Activated gamma-delta T cell treated with anti-CD3 and anti-CD28 coated beads, Interleukin-2, amount 50 U/mL, for 16 hours (primary cell): ENCODE measurements around the gene SCAMP2.
"Not testable (repeated sequence)": the region's sequence is repeated elsewhere in the genome, so short reads cannot be mapped to it uniquely, and the experiment has no call there.

Experiments
- DNase-seq: peaks from one replicate; pipeline ENCODE4 v3.0.0-alpha.2; 2020; ENCODE audit warnings: low read depth

The SCAMP2 gene, protein sequence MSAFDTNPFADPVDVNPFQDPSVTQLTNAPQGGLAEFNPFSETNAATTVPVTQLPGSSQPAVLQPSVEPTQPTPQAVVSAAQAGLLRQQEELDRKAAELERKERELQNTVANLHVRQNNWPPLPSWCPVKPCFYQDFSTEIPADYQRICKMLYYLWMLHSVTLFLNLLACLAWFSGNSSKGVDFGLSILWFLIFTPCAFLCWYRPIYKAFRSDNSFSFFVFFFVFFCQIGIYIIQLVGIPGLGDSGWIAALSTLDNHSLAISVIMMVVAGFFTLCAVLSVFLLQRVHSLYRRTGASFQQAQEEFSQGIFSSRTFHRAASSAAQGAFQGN

DNA sequence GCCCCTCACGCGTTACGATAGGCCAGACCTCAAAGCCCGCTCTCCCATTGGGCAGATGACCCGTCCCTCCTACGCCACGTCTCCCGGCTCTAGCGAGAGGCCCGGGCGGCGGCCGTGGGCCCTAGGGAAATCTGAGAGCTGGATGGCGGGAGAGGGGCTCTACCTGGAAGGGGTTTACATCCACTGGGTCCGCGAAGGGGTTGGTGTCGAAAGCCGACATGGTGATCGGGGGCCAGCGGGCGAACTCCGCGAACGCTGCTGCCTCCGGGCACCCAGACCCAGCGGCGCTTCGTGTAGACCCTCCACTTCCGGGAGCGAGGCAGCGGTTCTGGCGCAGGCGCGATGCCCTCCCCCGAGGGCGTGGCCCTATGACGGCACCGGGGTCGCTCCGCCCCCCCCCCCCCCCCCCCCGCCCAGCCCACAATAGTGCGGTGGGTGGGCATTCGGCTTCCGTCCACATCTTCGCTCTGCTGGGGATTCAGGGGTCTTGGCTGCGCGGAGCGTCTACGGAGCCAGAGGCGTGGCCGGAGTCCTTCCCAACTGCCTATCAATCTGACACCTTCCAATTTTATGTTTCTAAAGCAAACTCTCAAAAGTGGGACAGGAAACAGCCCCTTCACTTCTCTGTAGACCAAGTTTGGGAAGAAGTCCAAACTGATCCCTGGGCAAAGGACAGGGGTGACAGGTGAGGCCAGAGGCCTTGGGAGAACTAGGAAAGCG, at the start of gene SCAMP2:
Gene SCAMP2, minus strand, starts transcription at position 330 of the 720 bp plus-strand sequence. Its CDS starts 110 bp downstream, at position 220.
- DNase-seq = peak; percentile 83

DNA sequence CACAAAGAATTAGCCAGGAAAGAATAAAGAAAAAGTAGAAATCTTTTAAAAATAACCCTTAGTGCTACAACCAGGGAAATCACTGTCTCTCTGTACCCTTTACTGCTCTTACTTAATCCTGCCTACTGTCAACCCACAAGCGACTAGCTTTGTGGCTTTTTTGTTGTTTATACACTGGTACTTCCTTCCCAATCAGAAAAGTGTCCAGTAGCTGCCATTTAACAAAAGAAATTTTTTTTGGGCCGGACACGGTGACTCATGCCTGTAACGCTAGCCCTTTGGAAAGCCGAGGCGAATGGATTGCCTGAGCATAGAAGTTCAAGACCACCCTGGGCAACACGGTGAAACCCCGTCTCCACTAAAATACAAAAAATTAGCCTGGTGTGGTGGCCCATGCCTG, 47.3 kb upstream of the SCAMP2 start:
- no peak for DNase-seq

DNA sequence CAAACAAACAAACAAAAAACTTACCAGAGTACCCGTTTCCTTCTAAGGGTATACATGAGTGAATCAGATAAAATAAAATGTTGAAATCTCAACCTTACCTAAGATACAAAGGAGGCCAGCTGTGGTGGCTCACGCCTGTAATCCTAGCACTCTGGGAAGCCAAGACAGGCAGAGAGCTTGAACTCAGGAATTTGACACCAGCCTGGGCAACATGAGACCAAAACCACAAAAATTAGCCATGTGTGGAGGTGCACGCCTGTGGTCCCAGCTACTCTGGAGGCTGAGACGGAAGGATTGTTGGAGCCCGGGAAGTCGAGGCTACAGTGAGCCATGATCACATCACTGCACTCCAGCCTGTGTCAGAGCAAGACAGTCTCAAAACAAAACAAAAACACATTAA, 44.5 kb upstream of the SCAMP2 start:
- no peak for DNase-seq

DNA sequence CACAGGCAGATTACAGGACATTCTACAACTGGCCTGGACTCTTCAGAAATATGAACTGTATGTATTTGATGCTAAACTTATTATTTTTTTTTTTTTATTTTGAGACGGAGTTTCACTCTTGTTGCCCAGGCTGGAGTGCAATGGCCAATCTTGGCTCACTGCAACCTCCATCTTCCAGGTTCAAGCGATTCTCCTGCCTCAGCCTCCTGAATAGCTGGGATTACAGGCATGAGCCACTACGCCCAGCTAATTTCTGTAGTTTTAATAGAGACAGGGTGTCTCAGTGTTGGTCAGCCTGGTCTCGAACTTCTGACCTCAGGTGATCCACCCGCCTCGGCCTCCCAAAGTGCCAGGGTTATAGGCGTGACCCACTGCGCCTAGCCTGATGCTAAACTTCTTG, 40.6 kb upstream of the SCAMP2 start:
- DNase-seq = not testable (repeated sequence)

DNA sequence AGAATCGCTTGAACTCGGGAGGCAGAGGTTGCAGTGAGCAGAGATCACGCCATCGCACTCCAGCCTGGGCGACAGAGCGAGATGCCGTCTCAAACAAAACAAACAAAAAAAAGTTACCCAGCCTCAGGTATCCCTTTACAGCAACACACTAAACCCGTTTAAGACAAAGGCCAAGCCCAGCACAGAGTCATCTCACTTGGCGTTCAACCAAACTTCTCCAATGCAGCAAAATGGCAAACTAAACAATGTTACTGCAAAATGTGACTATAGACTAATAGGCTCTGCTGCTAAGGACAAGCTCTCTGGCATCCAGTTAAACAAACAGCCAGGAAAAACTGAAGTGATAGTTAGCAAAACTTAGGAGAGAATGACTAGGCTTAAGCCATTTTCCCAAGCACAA, 39.9 kb upstream of the SCAMP2 start:
- DNase-seq = no peak

DNA sequence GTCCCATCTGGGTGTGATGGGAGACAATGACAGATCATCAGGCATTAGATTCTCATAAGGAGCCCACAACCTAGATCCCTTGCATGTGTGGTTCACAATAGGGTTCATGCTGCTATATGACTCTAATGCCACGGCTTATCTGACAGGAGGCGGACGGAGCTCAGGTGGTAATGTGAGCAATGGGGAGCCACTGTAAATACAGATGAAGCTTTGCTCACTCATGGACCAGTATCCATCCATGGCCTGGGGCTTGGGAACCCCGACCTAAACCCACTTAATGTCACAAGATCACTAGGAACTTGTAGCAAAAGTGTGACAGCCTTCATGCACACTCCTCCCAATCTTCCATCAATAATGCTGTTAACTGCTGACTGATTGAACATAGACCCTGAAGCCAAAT, 35.5 kb upstream of the SCAMP2 start:
- no peak for DNase-seq

DNA sequence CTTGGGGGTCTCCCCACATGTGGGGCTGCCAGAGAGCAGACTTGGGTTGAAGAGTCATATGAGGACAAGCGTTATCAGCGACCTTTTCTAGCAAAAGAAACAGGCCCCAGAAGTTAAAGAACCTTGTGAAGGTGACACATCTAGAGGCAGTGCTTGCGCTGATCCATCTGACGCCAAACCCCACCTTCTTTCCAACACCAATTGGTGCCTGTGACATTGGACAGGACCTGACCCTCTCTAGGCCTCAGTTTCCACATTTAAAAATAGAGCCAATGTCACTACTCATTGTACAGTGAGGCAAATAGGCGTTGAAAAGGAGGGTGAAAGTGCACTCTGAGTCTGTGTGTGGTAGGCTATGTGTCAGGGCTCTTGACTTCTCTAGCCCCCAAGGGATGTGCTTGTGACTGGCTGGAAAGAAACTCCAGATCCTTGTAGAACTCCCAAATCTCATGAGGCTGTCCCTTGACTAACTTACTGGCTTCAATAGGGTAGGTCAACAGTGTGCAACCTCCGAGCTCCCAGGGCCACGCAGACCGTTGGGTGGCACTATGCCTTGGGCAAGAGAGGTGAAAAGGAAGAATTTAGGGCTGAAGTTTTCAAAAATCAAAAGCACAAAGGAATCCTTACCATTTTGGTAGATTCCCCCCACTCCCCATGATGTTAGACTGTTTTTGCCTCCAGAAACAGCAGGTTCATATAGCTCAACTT, 34.2 kb upstream of the SCAMP2 start:
- DNase-seq = no peak

DNA sequence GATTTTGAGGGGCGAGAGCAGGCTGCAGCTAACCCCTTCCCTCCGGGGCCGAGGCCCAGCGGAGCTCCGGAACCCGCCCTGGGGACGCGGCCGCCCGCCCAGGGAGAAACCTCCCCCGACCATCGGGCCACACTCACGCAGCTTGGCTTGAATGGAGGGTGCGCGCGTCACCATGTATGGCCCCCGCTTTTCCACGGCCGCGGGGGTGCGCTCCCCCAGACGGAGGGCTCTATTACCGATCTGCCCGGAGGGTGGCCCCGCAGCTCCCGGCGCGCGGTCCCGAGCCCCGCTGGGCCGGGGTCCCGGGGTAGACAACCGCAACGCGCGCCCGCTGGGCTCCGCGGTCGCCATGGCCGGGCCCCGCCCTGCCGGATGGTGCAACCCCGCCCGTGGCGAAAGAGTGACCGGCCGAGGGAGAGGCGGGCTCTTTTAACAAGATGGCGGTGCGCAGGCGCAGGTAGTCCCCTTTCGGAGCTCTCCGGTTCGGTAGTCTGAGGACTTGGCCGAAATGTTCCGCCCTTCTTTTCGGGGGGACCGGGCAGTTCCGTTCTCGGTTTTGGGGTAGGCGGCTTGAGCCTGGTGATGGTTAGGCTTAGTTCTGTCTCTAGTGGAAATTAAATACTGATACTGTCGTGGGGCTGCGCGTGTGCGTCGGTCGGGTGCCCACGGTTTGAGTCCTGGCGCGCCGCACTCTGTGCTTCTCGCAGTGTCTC, 33.4 kb upstream of the SCAMP2 start, which contains the start of gene FAM219B:
Gene FAM219B, minus strand, starts transcription at position 402 of the 713 bp plus-strand sequence. Its CDS starts 51 bp downstream, at position 351.
- DNase-seq = peak; percentile 64

DNA sequence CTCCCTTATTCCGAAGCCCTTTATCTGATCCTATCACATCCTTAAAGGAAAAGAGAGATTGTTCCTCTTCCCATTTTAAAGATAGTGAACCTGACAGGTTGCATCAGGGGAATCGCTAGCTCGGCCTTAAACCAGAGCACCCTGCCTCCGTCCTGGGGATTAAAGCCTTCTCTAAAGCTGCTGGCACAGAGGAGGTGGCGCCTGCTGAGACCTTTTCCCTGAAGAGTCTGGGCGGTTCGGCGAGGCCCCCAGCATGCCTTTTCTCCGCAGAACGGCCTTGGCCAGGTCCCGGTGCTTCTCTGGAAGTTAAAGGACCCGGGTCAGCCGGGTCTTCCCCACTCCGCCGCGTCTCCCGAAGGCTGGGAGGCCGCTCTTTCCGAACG, 32.9 kb upstream of the SCAMP2 start:
- DNase-seq = peak; percentile 4

DNA sequence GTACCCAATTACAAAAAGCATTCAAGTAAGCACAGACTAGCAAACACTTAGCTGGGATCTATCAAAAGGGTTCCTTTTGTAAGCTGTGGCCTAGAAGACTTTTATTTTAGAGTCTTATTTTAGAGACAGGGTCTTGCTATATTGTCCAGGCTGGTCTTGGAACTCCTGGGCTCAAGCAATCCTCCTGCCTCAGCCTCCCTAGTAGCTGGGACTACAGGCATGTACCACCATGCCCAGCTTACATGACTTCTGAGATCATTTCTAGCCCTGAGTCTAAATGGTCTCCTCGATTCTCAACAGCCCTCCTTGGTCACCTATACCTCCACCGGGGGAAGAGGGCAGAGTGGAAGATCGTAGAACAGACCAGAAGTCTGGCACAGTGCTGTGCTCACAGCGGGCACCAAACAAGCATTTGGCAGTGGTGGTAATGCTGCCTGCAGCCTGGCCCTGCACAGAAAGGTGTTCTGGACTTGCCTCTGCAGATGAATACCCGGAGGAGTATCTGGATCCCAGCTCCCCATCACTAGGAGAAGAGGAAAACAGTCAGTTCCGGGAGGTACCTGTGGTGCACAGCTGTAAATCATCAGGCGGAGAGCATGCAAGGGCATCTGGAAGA, 31.1 kb upstream of the SCAMP2 start:
- DNase-seq = no peak

DNA sequence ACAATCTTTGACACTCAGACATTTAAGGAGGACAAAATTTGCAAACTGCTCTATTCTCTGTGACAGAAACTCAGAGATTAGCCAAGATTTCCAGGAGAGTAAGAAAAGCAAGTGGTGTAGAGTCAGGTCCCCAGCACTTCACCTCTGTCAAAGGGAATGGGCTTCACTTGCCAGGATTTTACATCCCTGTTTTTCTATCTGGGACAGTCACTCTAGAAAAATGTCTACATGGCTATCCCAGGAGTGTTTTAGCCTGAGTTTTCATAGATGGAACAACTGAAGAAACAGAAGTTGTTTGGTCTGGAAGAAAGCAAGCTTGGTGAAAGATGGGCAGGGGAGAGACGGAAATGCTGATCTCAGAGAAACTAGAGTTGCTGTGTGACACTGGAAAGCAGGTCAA, 30.5 kb upstream of the SCAMP2 start:
- no peak for DNase-seq

DNA sequence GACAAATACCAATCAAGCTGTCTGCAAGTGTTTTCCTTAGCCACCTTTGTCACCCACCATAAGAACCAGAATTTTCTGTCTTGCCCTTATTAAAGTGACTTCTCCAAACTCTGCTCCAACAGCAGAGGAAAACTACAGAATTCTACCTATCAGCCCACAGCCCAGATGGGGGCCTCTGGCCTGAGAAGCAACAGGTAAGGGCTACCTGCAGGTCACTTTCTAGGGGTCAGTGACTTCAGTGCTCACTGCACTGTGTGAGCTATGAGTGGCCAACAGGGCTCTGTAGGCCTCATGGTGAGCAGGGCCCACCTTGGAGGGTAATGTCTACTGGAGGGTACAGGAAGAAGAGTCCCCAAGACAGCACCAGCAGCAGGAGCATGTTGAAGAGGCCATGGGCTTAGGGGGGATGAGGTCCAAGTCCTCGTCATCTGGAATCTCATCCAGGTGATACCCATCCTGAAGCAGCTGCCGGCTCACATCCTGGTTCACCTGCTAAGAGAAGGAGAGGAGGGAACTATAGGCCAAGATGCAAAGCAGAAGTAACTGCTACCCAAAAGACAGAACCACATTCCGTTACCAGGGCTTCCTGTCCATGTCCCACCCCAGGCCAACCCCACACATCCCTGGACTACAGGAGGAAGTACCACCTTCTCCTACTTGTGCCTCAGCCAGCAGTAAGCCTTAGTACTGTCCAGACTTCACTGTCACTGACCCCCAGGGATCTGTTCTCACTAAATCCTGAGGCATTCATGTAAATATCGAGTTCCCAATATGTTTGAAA, 29.3 kb upstream of the SCAMP2 start:
- no peak for DNase-seq

DNA sequence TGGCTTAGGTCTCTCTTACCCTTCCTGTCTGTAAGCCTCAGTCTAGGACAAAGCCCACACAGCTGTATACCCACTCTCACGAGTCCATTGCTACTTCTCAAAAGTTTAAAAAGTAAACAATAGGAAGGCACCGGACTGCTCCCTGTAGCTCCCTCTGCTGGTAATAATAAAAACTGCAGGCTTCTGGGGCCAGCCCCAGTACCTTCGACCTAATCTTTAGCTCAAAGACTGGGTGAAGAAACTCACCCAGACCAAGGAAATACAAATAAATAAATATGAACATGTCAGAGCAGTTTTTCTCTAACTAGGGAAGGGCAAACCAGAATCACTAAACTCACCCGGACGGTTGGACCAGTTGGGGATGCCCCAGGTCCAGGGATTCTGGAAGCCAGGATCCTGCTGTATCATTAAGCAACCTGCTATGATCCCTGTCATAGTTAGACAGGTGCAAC, 28.5 kb upstream of the SCAMP2 start:
- peak; percentile 46 for DNase-seq

DNA sequence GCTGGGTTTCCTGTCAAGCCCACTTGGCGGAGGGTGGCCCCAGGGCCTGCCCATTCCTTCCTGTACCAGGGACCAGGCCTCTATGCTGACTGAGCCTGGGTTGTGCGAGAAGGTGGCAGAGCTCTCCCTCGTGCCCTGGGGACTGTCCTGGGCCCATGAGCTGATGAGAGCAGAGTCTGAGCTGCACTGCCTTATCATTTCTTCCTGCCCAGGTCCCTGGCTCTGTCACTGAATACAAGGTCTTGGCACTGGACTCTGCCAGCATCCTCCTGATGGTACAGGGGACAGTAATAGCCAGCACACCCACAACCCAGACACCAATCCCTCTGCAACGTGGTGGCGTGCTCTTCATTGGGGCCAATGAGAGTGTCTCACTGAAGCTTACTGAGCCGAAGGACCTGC, 24.1 kb upstream of the SCAMP2 start:
- DNase-seq = no peak

DNA sequence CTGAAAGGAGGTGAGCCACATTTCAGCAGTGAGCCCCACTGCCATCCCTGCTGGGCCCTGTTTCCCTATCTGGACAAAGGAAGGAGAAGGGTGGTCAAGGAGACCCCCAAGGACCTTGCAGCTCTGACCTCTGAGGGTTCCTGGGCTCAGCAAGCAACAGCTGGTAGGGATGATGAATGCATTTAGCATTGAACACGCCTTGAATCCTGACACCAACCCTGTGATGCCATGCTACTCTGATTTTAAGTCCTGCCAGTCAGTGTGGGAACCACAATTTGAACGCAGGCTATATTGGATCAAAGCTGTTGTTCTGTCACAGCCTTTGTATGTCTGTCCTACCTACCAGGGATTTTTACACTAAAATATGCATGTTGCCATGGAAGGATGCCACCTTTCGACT, 23.2 kb upstream of the SCAMP2 start:
- no peak for DNase-seq

DNA sequence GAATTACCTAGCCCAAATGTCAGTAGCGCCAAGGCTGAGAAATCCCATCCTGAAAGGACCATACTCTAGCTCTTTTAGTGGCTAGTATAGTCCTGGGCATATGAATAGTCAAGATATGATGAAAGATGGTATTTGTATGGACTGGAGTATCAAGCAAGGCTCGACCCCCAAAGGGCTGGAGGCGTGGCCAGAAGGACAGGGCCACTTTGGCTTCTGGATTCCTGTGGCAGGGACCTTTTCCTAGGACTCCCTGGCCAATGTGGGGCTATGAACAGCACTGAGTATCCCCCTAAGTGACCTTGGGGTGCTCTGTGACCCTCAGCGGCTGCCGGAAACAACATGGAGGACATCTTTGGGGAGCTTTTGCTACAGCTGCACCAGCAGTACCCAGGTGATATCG, 22.7 kb upstream of the SCAMP2 start:
- DNase-seq = no peak

DNA sequence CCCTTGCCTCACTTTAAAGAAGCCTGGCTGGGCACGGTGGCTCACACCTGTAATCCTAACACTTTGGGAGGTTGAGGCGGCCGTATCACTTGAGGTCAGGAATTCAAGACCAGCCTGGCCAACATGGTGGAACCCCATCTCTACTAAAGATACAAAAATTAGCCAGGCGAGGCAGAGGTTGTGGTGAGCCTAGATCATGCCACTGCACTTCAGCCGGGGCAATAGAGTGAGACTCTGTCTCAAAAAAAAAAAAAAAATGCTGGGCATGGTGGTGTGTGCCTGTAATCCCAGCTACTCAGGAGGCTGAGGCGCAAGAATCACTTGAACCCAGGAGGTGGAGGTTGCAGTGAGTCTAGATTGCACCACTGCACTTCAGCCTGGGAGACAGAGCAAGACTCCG, 21.2 kb upstream of the SCAMP2 start:
- DNase-seq = not testable (repeated sequence)

DNA sequence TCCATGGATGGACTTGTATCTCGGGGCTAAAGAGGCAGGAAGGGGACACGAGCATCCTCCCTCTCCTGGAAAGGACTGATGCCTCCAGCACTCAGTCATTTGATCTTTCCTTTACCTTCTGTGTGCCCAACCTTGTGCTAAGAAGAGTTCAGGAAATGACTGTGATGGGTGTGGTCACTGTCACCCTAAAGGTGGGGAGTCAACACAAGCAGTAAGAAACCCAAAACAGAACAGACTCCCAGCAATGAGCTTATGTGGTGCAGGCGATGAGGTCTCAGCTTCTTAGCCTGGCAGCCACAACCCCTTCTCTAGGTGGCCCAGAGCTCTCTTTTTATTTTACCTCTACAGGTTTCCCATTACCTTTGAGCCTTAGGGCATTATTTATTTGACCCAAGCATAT, 20.5 kb upstream of the SCAMP2 start:
- no peak for DNase-seq

DNA sequence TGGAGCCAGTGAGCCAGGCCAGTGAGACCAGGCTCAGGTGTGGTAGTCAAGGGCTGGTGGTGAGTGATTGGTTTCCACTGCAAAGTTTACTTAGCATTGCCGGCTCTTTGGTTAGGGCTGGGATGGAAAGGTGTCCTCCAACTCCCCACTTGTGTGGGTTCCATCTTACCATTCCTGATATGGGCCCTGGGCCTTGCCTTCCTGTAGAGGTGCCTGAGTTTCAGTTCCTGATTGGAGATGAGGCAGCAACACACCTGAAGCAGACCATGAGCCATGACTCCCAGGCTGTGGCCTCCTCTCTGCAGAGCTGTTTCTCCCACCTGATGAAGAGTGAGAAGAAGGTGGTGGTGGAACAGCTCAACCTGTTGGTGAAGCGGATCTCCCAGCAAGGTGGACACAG, 19.8 kb upstream of the SCAMP2 start:
- no peak for DNase-seq

DNA sequence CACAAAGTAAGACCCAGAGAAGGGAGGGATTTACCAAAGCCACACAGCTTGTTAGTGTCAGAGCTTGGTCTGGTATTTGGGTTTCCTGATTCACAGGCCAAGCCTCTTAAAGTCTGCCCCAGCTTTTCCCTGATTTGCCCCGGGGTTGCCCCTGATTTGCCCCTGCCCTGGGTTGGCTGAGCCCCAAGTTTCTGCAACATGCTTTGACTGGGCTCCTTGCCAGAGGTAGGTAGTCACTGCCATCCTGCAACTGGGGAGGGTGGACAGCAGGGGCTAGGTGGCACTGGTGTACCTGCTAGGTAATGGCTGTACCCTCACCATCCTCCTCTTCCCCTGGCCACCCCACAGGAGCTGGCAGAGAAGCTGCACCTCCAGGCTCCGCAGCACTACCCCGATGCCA, 19.1 kb upstream of the SCAMP2 start:
- DNase-seq = no peak

DNA sequence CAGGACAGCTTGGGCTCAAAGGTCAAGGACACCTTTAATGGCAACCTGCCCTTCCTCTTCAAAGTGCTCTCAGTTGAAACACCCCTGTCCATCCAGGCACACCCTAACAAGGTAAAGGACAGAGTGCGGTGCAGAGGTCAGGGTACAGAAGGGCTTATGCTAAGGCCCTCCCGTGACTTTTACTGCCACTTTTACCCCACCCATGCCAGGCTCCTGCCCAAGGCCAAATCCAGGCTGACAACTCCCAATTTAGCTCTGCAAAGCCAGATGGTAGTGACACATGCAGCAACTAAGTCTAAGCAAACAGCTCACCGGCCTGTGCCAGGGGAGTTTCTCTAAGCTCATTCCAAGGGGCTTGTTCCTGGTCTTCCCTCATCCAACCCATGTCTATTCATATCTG, 18.3 kb upstream of the SCAMP2 start:
- DNase-seq = no peak
